ENCODE data around the gene UBAC2.

DNA sequence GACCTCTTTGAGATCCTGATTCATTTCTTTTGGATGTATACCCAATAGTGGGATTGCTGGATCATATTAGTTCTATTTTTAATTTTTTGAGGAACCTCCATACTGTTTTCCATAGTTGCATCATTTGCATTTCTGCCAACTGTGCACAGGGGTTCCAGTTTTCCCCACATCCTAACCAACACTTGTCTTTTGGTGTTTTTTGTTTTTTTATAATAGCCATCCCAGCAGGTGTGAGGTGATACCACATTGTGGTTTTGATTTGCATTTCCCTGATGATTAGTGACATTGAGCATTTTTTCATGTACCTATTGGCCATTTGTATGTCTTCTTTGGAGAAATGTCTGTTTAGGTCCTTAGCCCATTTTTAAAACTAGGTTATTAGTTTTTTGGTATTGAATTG lies 125.4 kb downstream of the UBAC2 start:
- TF ChIP-seq, protein P1, sequence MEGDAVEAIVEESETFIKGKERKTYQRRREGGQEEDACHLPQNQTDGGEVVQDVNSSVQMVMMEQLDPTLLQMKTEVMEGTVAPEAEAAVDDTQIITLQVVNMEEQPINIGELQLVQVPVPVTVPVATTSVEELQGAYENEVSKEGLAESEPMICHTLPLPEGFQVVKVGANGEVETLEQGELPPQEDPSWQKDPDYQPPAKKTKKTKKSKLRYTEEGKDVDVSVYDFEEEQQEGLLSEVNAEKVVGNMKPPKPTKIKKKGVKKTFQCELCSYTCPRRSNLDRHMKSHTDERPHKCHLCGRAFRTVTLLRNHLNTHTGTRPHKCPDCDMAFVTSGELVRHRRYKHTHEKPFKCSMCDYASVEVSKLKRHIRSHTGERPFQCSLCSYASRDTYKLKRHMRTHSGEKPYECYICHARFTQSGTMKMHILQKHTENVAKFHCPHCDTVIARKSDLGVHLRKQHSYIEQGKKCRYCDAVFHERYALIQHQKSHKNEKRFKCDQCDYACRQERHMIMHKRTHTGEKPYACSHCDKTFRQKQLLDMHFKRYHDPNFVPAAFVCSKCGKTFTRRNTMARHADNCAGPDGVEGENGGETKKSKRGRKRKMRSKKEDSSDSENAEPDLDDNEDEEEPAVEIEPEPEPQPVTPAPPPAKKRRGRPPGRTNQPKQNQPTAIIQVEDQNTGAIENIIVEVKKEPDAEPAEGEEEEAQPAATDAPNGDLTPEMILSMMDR (conservative IDR thresholded peaks at IDR 0.05): no peak
- no peak for TF ChIP-seq EZH2 (IDR thresholded peaks at IDR 0.05; ENCODE audit: low read depth)

All from PC-9 (cell line).